Activated CD4-positive, alpha-beta T cell treated with anti-CD3 and anti-CD28 coated beads for 48 hours (primary cell): ENCODE results near the gene SGMS2.
"Not testable (repeated sequence)": the region's sequence is repeated elsewhere in the genome, so short reads cannot be mapped to it uniquely, and the experiment has no call there.

ENCODE experiments used
- DNase-seq: peaks from one replicate; pipeline ENCODE4 v3.0.0-alpha.2; 2020

The SGMS2 gene

GRCh38 chr4:107870916-107871786 is 46.4 kb downstream of the SGMS2 start:
- DNase-seq: no peak

DNA sequence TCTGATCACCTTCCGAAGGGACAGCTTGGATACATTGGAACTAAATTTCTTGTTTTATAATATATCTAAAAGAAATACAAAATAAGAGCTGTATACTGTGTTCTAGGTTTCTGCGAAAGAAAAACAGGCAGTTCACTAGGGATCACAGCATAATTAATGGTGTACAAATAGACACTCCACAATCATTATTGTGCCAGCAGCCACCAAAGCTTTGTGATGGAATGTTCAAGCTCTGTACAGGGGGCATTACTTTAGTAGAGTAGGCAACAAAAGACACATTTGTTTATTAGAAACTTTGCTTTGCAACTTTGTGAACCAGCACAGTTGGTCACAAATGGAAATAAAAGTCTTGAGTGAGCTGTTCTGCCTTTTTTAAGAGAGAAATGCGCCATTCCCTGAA is 49.3 kb downstream of the SGMS2 start:
- no peak for DNase-seq

- no peak for DNase-seq
Measured at GRCh38 chr4:107876099-107876498, 51.4 kb downstream of the SGMS2 start.

DNA sequence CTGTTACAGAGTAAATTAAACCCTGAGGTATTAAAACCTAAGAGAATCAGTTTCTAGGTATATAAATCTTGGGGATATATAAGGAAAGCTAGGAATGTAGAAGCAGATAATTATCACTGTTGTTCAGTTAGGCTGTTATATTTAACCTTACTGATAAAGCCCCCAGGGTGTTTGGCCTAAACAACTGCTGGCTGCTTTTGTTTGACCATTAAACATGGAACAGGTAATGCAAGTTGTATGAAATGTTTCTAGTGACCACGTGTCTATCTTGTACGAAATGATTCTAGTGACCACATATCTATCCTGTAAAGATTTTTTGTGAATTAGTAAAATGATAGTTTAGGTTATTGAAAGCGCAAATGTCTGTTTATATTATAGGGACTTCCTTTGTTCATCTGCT is 52.6 kb downstream of the SGMS2 start:
- DNase-seq: no peak

GRCh38 chr4:107885865-107886264 is 61.1 kb downstream of the SGMS2 start:
- no peak for DNase-seq

DNA sequence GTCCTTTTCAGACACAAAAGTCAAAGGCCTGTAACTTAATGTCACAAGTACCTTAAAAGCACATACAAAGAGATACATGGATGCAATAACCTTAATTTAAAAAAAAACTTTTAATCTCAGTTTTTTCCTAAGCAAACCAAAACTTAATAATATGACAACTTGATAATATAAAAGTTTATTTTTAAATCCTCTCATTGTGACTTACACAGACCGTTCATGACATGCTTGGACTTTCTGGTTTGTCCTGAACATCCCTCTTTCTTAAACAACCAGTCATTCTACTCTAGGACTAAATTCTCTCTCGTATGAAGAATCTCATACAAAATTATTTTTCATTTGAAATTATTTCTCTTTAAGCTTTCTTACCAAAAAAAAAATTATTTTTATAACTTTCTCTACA is 63.5 kb downstream of the SGMS2 start:
- DNase-seq: peak; percentile 5

DNA sequence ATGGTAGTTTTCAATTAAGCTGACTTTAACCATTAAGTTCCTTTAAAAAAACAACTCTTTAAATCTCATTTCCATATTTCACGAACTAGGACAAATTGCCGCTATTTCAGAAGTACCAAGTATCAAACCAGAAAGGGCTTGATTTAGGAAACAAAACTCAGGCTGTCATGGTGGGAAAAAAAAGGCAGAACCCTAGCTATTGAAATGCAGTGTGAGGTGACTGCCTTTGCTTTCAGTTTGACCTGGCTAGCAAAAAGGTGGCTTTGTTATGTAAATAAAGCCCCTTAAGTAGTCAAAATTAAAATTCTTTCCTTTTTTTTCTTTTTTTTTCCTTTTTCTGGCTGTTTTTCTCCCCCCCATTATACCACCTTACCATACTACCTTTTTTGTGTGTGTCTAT is 66.0 kb downstream of the SGMS2 start:
- DNase-seq: no peak

DNA sequence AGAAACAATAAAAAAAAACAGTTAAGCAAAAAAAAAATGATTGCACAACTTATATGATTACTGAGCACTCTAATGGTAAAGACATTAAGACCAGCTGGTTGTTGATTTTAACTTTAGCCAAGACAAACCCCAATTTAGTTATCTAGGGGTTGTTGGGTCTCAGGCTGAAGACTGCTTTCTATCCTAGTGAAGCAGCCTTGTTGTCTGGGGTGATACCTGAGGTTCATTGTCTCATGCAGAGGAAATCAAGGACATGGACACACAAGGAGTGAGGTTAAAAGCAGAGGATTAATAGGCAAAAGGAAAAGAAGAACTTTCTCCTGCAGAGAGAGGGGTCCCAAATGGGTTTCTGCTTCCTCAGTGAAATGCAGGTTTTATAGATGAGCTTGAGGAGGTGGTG is 66.6 kb downstream of the SGMS2 start:
- no peak for DNase-seq

GRCh38 chr4:107893171-107894137 is 68.7 kb downstream of the SGMS2 start:
- DNase-seq: no peak

DNA sequence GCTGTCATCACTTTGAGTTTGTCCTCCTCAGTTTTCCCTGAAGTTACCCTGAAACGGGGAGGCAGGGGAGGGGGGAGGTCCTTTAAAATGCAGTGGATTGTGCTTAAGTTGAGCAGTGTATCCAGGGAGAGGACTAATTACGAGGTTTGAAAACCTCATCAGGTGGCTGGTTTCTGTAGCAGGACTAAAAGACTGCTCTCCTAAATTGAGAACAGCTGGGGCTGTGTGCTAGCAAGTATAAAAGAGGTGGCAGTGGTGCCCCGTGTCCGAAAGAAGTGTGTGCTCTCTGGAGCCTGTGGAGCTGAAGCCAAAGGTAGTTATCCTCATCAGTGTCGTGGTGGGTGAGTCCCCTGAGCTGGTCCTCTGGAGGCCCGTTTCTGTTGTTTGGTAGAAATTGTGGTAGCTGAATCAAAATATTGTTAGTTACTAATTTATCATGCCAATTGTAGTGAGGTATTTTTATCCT is 69.4 kb downstream of the SGMS2 start:
- no peak for DNase-seq

GRCh38 chr4:107896158-107896645 is 71.5 kb downstream of the SGMS2 start:
- DNase-seq: peak; percentile 5

DNA sequence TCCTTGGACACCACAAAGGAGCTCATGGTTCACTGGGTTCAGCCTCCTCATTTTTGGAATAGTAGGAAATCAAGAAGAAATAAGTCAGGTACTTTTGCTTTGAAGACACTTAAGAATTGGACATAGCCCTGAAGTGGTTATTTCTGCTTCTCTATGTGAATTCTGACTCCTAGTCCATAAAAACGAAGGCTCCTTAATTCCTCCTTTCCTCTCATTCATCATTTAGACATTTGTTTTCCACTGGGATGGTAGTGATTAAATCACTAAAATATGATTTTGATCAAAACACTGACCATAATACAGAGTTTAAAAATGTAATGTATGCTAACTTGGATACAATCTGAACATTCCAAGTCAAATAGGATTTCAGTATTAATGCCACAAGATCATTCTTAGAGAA is 71.9 kb downstream of the SGMS2 start:
- no peak for DNase-seq

- no peak for DNase-seq
Measured at GRCh38 chr4:107897823-107898222, 73.1 kb downstream of the SGMS2 start.

DNA sequence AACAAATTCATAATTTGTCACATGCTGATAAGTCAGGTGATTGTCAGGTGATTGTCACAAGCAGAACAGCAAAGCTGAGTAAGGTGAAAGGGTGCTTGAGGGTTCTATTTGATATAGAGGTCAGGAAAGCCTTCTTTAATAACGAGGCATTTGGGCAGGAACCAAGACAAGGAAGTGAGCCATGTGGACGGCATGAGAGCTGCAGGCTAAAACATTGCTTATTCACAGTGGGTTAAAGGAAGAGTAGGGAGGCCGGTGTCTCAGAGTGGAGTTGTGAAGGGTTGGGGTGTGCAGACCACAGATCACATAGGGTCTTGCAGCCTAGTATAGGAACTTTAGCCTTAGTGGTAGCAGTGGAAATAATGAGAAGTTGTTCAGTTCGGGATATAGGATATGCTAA is 75.3 kb downstream of the SGMS2 start:
- no peak for DNase-seq

- no peak for DNase-seq
Measured at GRCh38 chr4:107900508-107900907, 75.8 kb downstream of the SGMS2 start.

GRCh38 chr4:107901213-107901934 is 76.6 kb downstream of the SGMS2 start:
- no peak for DNase-seq

DNA sequence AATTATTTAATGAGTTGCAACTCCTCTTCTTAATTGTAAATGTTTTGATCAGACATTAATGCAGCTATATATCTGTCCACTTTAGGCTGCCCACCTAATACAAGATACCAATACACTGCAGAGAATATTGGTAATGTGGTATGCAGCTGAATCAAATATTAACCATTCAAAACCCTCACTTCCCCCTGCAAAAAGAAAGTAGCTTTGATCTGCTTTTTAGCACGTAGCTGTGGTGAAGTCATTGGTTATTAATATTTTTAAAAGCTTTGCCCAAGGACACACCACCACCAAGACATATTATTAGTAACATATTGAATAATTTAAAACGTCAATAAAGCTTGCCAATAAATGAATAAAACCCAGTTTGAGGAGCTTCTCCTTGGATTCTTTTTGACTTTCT is 78.0 kb downstream of the SGMS2 start:
- no peak for DNase-seq

- not testable (repeated sequence) for DNase-seq
Measured at GRCh38 chr4:107905082-107905481, 80.3 kb downstream of the SGMS2 start.

DNA sequence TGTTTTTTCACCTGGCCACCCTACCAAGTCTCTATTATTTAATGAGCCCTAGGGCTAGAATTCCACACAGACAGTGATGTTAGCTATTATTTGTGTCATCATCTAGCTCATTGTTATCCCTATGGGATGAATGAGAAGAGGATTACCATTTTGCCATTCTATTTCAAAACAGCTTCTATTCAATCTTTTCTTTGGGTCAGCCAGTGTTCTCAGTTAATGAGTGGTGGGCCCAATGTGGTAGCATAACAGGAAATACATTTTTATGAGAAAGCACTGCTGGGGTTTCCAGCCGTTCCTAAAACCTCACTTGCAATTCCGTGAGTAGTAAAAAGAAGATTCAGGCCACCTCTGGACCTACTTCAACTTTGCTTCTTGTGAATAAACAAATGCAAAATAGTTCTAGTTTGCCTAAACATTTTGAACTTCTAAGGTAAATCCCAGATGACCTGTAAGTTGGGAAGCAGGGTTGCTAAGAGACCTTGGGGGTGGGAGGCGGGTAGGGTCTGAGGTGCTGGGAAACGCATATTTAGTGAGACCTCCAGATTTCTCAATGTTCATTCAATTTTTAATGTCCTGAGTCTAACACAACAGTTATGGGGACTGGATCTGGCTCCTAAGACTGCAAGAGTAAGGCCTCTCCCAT is 81.8 kb downstream of the SGMS2 start:
- DNase-seq: no peak

DNA sequence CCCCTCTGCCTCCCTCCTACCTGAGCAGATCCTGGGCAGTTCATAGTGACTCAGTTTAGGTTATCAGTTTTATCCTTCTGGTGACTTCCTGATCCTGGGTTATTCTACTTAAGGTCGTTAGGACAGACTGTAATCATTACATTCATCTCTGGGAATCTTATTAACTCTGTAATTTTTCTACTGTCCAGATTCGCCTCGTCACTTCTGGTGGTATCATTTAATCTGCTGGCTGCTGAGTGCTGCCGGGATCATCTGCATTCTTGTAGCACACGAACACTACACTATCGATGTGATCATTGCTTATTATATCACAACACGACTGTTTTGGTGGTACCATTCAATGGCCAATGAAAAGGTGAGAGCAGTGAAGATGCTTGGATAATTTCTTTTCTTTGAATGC is 83.6 kb downstream of the SGMS2 start:
- no peak for DNase-seq

- peak; percentile 18 for DNase-seq
Measured at GRCh38 chr4:107913283-107913899, 88.7 kb downstream of the SGMS2 start.

DNA sequence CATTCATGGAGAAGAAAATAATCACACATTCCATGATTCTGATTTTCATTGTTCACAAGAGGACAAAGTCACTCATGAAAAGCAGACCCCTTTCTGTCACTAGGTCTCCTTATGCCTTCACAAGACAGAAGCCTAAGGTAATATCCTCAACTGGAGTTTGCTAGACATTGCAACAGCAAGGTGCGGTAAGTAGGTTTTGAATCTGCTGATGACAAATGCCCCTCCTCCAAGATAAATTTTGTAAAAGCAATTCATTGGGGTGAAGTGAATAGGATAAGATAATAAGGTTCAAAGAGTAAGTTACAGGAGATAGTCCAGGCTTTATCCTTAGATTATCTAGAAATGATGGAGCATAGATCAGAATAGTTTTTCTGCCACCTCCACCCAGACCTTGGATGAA is 90.5 kb downstream of the SGMS2 start:
- DNase-seq: no peak
